SK-N-MC (cell line): ENCODE data around the gene SP140L.
"Not testable (repeated sequence)": the region's sequence is repeated elsewhere in the genome, so short reads cannot be mapped to it uniquely, and the experiment has no call there.

Experiments used
- EZH2 ChIP-seq: fragments of 200-600 bp; sonication (generic); IDR thresholded peaks from one replicate; pipeline ENCODE4 v1.6.1; 2017; ENCODE audit warnings: antibody characterized with exemption
- POLR2AphosphoS5 ChIP-seq: IDR thresholded peaks from 2 replicates; pipeline ENCODE4 v1.6.1; 2012; ENCODE audit warnings: mild to moderate bottlenecking, low read depth, low read length, borderline replicate concordance

- TF ChIP-seq POLR2AphosphoS5, EZH2: not testable (repeated sequence)
These were observed 16.2 kb upstream of the SP140L start for GRCh38 chr2:230310792-230311191.
